Activated CD4-positive, alpha-beta T cell treated with anti-CD3 and anti-CD28 coated beads, Interleukin-2, amount 50 U/mL, for 1 hour (primary cell): ENCODE measurements around the gene TRIM13.
"Not testable (repeated sequence)": the region's sequence is repeated elsewhere in the genome, so short reads cannot be mapped to it uniquely, and the experiment has no call there.

Experiments used
- DNase-seq: peaks from one replicate; pipeline ENCODE4 v3.0.0-alpha.2; 2020

The TRIM13 gene

GRCh38 chr13:49996951-49997895 is at the start of gene TRIM13:
TSS of gene TRIM13 (plus strand) at chr13:49997042. CDS start at chr13:50011941, 14,899 bp downstream.
- peak; percentile 82 for DNase-seq

GRCh38 chr13:49948777-49949270 is 48.0 kb upstream of the TRIM13 start:
- DNase-seq: not testable (repeated sequence)

GRCh38 chr13:49951754-49952535 is 44.9 kb upstream of the TRIM13 start:
- no peak for DNase-seq

- no peak for DNase-seq
Observed at GRCh38 chr13:49953560-49953959, 43.3 kb upstream of the TRIM13 start.

GRCh38 chr13:49954674-49955455 is 42.0 kb upstream of the TRIM13 start:
- no peak for DNase-seq

GRCh38 chr13:49956131-49956530 is 40.7 kb upstream of the TRIM13 start:
- no peak for DNase-seq

GRCh38 chr13:49958321-49958720 is 38.5 kb upstream of the TRIM13 start:
- no peak for DNase-seq

GRCh38 chr13:49967456-49967855 is 29.4 kb upstream of the TRIM13 start:
- no peak for DNase-seq

GRCh38 chr13:49972709-49973108 is 24.1 kb upstream of the TRIM13 start:
- DNase-seq: no peak

GRCh38 chr13:49975826-49976225 is 21.0 kb upstream of the TRIM13 start:
- no peak for DNase-seq

- DNase-seq: peak; percentile 81
Observed at GRCh38 chr13:49976314-49977258, 20.3 kb upstream of the TRIM13 start.

GRCh38 chr13:49977992-49978391 is 18.9 kb upstream of the TRIM13 start:
- DNase-seq: no peak

- no peak for DNase-seq
Observed at GRCh38 chr13:49980266-49980665, 16.6 kb upstream of the TRIM13 start.

- no peak for DNase-seq
Observed at GRCh38 chr13:49985129-49985528, 11.7 kb upstream of the TRIM13 start.

GRCh38 chr13:49986471-49986870 is 10.4 kb upstream of the TRIM13 start:
- no peak for DNase-seq

GRCh38 chr13:49990612-49991011 is 6.2 kb upstream of the TRIM13 start:
- DNase-seq: not testable (repeated sequence)

- no peak for DNase-seq
Observed at GRCh38 chr13:49993111-49993510, 3.7 kb upstream of the TRIM13 start.

- no peak for DNase-seq
Observed at GRCh38 chr13:49993666-49994065, 3.2 kb upstream of the TRIM13 start.

GRCh38 chr13:49995625-49996101 is 1.2 kb upstream of the TRIM13 start:
- no peak for DNase-seq

GRCh38 chr13:49996161-49996915 is 504 bp upstream of the TRIM13 start:
- peak; percentile 84 for DNase-seq

GRCh38 chr13:49997955-49998354 is 1.1 kb downstream of the TRIM13 start:
- DNase-seq: no peak
